Measurements from ENCODE around the gene ANKRA2. TPM values are rescaled to one million over a fixed set of nuclear protein-coding genes. Genes with fewer than 3 reads are reported as not detected.
A peak's percentile ranks its signal among the peaks of the same experiment; 100 is the strongest.

Gene ANKRA2
- total and polyA plus RNA-seq, 2 donors (not counting 3 experiments of a cell fraction or from before 2014, with no cell fraction given): 8.6 to 19.5 TPM

DNA sequence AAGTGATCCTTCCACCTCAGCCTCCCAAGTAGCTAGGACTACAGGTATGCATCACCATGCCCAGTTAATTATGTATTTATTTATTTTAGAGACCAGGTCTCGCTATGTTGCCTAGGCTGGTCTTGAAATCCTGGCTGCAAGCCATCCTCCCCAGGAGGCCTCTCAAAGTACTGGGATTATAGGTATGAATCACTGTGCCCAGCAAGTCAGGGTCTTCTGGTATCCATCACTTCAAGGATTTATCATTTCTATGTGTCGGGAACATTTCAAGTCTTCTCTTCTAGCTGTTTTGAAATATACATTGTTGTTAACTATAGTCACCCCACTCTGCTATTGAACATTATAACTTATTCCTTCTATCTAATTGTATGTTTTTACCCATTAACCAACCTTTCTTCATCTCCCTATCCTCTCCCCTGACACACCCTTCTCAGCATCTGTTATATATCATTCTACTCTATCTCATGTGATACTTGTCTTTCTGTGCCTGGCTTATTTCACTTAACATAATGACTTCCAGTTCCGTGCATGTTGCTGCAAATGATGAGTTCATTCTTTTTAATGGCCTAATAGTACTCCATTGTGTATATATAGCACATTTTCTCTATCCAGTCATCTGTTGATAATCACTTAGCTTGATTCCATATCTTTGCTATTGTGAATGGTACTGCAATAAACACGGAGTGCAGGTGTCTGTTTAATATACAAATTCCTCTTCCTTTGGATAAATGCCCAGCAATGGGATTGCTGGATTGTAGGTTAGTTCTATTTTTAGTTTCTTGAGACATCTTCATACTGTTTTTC, 26.5 kb upstream of the ANKRA2 start:
- Histone ChIP-seq H3K9ac (replicated peaks; ENCODE audit: extremely low read depth, insufficient read depth, low read length) (no peak overlapping the region), H2AFZ (ENCODE audit: low read depth, low read length) (no peak overlapping the region), H3K4me3 (replicated peaks in 1 of 3; ENCODE audit: insufficient read depth in 1 of 3, low read depth in 1 of 3, low read length in 3 of 3) (no peak overlapping the region), H3K27ac (ENCODE audit: insufficient read depth, low read depth, low read length) (no peak overlapping the region), H3K9me1 (replicated peaks; ENCODE audit: control insufficient read depth, extremely low read depth, insufficient read depth, low read length) (no peaks in the 10 kb centered on the region), H3K4me2 (ENCODE audit: insufficient read depth, low read length) (no peak overlapping the region), H3K27me3 (ENCODE audit: control insufficient read depth in 2 of 2, insufficient read depth in 2 of 2, low read length in 2 of 2) (no peaks in the 10 kb centered on the region), H3K9me3 (replicated peaks; ENCODE audit: control insufficient read depth, insufficient read depth, low read length) (no peaks in the 10 kb centered on the region), H3K36me3 (ENCODE audit: control insufficient read depth in 2 of 2, extremely low read depth in 1 of 2, insufficient read depth in 2 of 2, low read length in 2 of 2) (no peaks in the 10 kb centered on the region), H3K4me1 (ENCODE audit: control insufficient read depth, extremely low read depth, insufficient read depth, low read length) (peaks cover 18% of the 10 kb centered on the region), H3K79me2 (ENCODE audit: control insufficient read depth, insufficient read depth, low read length) (no peaks in the 10 kb centered on the region), H4K20me1 (replicated peaks; ENCODE audit: control insufficient read depth, extremely low read depth, insufficient read depth, low read length) (no peaks in the 10 kb centered on the region)
- DNase-seq (ENCODE audit: low read depth, low spot score) (peak; percentile 14), FAIRE-seq (peak; percentile 31)
- CTCF ChIA-PET: interaction anchor here (0.7 to 10.3 kb wide), 56 partner anchors 10 to 1058 kb away, joined by 3 to 232 read pairs (median 5); partner anchors contain the start of gene ARHGEF28
- no TSS peak for BruUV-seq (replicated peaks)
- intact Hi-C loops (cut with micrococcal nuclease): loop anchor here (1.0 to 10.0 kb wide), 7 partner anchors 35 to 1056 kb away; partner anchors contain the start of gene ARHGEF28
- no peak for TF ChIP-seq POLR2A (IDR thresholded peaks at IDR 0.05; ENCODE audit: low read depth, low read length)
- no peak for TF ChIP-seq GATA2 (IDR thresholded peaks at IDR 0.05; ENCODE audit: insufficient read depth, insufficient read length, low read depth, low read length)
- no peak for TF ChIP-seq EZH2 (IDR thresholded peaks at IDR 0.05; ENCODE audit: borderline replicate concordance, low read depth, low read length, severe bottlenecking)
- TF ChIP-seq POLR2AphosphoS5 (IDR thresholded peaks at IDR 0.05; ENCODE audit: insufficient read depth, low read depth, low read length): no peak
- no peak for TF ChIP-seq MAX (IDR thresholded peaks at IDR 0.05; ENCODE audit: insufficient read depth, insufficient read length)
- TF ChIP-seq JUN (IDR thresholded peaks at IDR 0.05; ENCODE audit: borderline replicate concordance, insufficient read depth, insufficient read length, low read depth): no peak
- no peak for TF ChIP-seq FOS (IDR thresholded peaks at IDR 0.05; ENCODE audit: borderline replicate concordance, insufficient read depth, low read length)
- TF ChIP-seq CTCF (IDR thresholded peaks at IDR 0.05; ENCODE audit: extremely low read depth in 1 of 2, insufficient read depth in 1 of 2, low read depth in 1 of 2, low read length in 2 of 2): no peak
- no peak for TF ChIP-seq MYC (IDR thresholded peaks at IDR 0.05; ENCODE audit: low read depth, low read length)
- POLR2A ChIA-PET: interaction anchor here (0.6 kb wide), 1 partner anchor 186 kb away, joined by 3 read pairs; no protein-coding TSS in a partner anchor
- dilution Hi-C loops (cut with MboI; ENCODE audit: extremely low pct_ligation_motif_present, low sequenced_read_pairs): no loop called here
